ENCODE data around the gene ZDHHC14.
"Not testable (repeated sequence)": the region's sequence is repeated elsewhere in the genome, so short reads cannot be mapped to it uniquely, and the experiment has no call there.

The ZDHHC14 gene

GRCh38 chr6:157709555-157709954 lies 328.6 kb downstream of the ZDHHC14 start:
- no peak for DNase-seq

GRCh38 chr6:157710604-157711003 lies 329.6 kb downstream of the ZDHHC14 start:
- DNase-seq = no peak

DNA sequence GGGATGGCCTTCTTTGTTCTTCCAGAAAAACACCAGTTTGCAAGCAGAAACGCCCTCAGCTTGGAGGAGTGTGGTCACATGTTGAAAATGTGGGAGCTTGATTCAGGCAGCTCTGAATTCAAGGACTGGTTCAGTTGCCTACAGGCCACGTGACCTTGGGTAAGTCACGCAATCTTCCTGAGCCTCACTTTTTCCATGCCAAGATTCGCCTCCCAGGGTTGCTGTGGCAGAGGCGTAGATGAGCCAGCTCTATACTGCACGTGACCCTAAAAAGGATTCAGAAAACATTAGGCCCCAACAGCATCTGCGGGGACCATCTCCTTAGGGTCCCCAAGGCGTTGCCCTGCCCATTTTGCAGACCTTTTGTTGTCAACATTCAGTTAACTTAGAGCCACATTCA lies 330.1 kb downstream of the ZDHHC14 start:
- DNase-seq = no peak

GRCh38 chr6:157712585-157713295 lies 331.8 kb downstream of the ZDHHC14 start:
- DNase-seq = no peak

GRCh38 chr6:157713451-157714152 lies 332.6 kb downstream of the ZDHHC14 start:
- no peak for DNase-seq

DNA sequence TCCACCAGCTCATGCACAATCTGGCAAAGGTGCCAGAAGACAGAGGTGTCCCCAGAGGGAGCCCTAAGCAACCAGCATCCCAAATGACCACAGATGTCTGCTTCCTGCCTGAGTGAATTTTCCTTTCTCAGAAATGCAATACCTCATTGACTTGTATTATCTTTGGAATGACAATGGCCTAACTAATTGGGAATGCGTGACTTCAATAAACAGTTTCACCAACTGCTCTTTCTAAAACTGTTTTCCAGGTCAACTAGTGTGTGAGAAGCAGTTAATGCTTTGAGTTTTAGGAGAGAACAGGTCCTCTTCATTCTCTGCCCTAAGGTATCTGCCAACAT lies 333.1 kb downstream of the ZDHHC14 start:
- no peak for DNase-seq

GRCh38 chr6:157715728-157716164 lies 334.8 kb downstream of the ZDHHC14 start:
- no peak for DNase-seq

DNA sequence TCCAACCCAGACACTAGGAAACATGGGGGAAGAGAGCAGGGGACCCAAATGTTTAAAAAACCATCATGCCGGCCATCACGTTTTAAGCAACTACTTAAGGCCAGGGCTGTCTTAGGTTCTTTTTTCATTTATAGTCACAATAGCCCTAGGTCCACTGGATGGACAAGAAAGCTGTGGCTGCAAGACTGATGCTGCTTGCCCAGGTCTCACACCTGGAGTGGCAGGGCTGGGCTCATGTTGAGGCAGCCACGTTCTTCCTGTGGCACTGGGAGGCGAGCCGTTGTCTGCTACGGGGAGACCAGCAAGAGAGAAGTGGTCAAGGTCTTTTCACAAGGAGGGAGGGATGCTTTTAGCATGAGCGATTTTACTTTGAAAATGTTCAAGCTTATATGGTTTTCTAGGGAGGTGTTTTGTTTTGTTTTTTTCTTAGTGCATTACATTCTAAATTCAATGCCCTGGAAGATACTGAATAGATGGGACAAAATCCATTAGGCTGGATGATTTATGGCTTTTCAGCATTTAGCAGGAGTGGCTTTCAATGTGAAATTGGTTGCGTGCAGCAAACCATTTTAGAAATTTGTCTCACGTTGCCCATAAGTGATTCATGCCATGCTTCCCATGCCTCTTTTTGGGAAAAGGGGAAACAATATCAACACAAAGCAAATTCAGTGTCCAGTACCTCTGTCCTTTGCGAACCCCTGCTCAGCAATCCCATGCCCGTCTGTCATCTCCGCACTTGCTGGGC lies 335.4 kb downstream of the ZDHHC14 start:
- no peak for DNase-seq

GRCh38 chr6:157717340-157717748 lies 336.4 kb downstream of the ZDHHC14 start:
- DNase-seq = no peak

GRCh38 chr6:157718503-157719187 lies 337.7 kb downstream of the ZDHHC14 start:
- DNase-seq = no peak

GRCh38 chr6:157720964-157721363 lies 340.0 kb downstream of the ZDHHC14 start:
- DNase-seq = not testable (repeated sequence)

- DNase-seq = no peak
Observed at GRCh38 chr6:157721426-157721825, 340.4 kb downstream of the ZDHHC14 start.

- DNase-seq = no peak
Observed at GRCh38 chr6:157721830-157722229, 340.8 kb downstream of the ZDHHC14 start.

GRCh38 chr6:157723376-157723775 lies 342.4 kb downstream of the ZDHHC14 start:
- no peak for DNase-seq

DNA sequence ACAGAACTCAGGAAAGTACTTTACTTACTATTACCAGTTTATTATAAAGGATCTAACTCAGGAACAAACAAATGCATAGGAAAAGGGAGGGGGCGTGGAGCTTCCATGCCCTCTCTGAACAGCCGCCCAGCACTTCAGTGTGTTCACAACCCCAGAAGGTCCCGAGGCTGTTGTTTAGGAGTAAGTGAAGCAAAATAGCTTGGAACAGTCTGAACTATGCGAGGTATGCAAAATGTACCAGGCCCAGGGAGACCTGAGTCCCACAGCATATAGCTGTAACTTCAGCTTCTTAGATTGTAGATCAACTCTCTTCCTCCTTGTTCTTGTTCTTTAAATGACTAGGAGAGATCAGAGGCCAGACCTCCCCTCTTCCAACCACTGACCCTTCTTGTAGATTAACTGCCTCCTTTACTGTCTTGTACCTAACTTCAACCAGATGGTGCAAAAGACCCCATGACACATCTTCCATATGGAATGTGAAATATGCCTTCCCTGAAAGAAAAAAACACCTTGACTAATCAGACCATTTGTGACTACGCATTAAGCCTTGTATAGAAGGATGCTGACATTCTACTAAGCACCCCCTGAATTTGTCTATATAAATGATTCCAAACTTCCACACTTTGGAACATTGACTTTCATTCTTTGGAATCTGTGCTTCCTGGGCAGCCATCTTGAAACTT lies 343.3 kb downstream of the ZDHHC14 start:
- DNase-seq = no peak

- no peak for DNase-seq
Observed at GRCh38 chr6:157724960-157725741, 344.2 kb downstream of the ZDHHC14 start.

DNA sequence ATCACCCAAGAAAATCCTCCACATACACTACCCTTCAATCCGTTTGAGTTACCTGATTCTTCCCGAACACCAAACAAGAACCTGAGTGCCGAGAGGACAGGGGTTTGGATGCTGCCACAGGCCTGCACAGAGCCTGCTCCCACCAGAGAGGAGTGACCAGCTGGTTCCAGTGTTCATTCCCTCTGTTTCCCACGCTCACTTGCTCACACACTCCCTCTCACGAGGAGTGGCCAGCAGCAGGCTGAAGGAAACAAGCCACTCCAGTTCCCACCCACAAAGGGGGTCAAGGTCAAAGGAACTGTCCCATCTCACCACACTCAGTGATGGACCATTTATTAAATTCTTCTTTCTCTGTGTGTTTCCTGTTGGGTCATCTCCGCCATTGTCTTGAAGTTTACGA lies 344.8 kb downstream of the ZDHHC14 start:
- no peak for DNase-seq

DNA sequence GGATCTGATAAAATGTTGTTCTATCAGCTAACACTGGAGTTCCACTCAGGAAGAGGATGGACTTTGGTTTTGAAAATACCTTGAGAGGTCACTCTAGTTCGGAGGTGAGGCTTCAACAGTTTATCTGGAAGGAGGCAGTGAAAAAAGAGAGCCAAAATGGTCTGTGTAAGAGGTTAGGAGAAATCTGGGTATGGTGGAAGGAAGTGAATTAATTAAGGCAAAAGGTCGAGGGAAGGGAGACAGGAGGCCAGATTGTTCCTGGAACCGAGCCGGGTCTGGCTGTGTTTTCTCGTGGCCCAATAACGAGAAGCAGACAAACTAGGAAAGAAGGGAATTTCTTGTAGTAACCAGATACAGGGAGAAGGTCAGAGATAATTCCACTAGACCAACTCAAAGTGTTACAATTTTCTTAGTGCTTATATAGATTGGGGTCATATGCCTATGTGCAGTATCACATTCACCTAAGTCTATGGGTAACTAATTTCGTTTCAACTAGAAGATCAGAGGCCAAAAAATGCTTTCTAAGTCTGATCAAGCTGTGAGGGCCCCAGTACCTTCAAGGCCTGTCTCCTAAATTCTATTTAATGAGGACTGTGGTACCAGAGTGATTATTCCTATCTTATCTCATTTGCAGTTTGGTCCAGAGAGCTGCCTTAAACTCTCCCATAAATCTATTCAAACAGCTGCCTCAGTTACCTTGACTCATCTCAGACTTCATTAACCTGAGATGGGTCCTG lies 346.1 kb downstream of the ZDHHC14 start:
- DNase-seq = no peak
